Measurements from ENCODE around the gene ZFYVE28. TPM values are rescaled to one million over a fixed set of nuclear protein-coding genes. Genes with fewer than 3 reads are reported as not detected.

ZFYVE28 gene
- total and polyA plus RNA-seq, 2 of the 8 experiments (the other 6 are each of a cell fraction or from before 2014, with no cell fraction given): 1.7 to 4.9 TPM

- TF ChIP-seq TCF12 (IDR thresholded peaks at IDR 0.05; ENCODE audit: low read depth, low read length) (no peak), FOSL1 (IDR thresholded peaks at IDR 0.05; ENCODE audit: insufficient read depth, low read depth, low read length) (no peak), RNF2 (IDR thresholded peaks at IDR 0.05; ENCODE audit: borderline replicate concordance, low read depth, low read length, missing control alignments, poor library complexity, severe bottlenecking) (no peak), JUND (IDR thresholded peaks at IDR 0.05; ENCODE audit: low read length) (no peak), CHD7 (IDR thresholded peaks at IDR 0.05; ENCODE audit: insufficient replicate concordance, low read length) (no peak), TAF1 (IDR thresholded peaks at IDR 0.05; ENCODE audit: low read depth, low read length) (no peak), SIRT6 (IDR thresholded peaks at IDR 0.05; ENCODE audit: low read length) (no peak), NRF1 (IDR thresholded peaks at IDR 0.05; ENCODE audit: low read depth, low read length) (no peak)
These were observed 86.8 kb downstream of the ZFYVE28 start (continued) for GRCh38 chr4:2331519-2332200.

Data from H1 (cell line).